PC-3 (cell line): ENCODE measurements around the gene BAIAP2L1. TPM values are rescaled to one million over a fixed set of nuclear protein-coding genes. Genes with fewer than 3 reads are reported as not detected.
"Not testable (repeated sequence)": the region's sequence is repeated elsewhere in the genome, so short reads cannot be mapped to it uniquely, and the experiment has no call there.

Experiments used
- ATAC-seq: fragments of 200-7000 bp; cut with Tn5 transposase; 2 replicates; pipeline ENCODE4 v1.9.1; 2020; ENCODE audit warnings: mild to moderate bottlenecking, moderate library complexity
- BruUV-seq: library from RNA; stranded (reverse); fragments of 400-500 nt; replicated peaks from 2 replicates; lab custom pipeline; 2021; lab: Mats Ljungman, UMichigan
- CTCF ChIA-PET: fragments of 300-600 bp; sonication (Branson Sonifier 250); formaldehyde crosslinking; loops from one replicate; lab custom pipeline; 2022; ENCODE audit warnings: antibody characterized with exemption; lab: Charles Lee
- POLR2A ChIA-PET: fragments of 300-600 bp; sonication (Branson Sonifier 250); formaldehyde crosslinking; loops from one replicate; lab custom pipeline; 2022; ENCODE audit warnings: antibody characterized with exemption; ENCODE audit not compliant: unreplicated experiment; lab: Charles Lee
- DNase-seq: peaks from one replicate; pipeline ENCODE4 v3.0.0-alpha.2; 2015
- H2AFZ ChIP-seq: fragments of 300-600 bp; sonication (generic); 2 replicates; pipeline ENCODE4 v1.6.0; 2016; ENCODE audit warnings: antibody characterized with exemption, low read length
- H3F3A ChIP-seq: fragments of 300-600 bp; sonication (generic); one replicate; pipeline ENCODE4 v1.6.0; 2017; ENCODE audit warnings: antibody characterized with exemption, low read length, control low read depth, mild to moderate bottlenecking; ENCODE audit not compliant: unreplicated experiment
- H3K27ac ChIP-seq: fragments of 300-600 bp; sonication (generic); 2 replicates; pipeline ENCODE4 v1.5.1; 2016; ENCODE audit warnings: mild to moderate bottlenecking, low read length
- H3K27me3 ChIP-seq: fragments of 300-600 bp; sonication (generic); 2 replicates; pipeline ENCODE4 v1.6.1; 2016; ENCODE audit warnings: low read length, mixed read lengths
- H3K36me3 ChIP-seq: fragments of 300-600 bp; sonication (generic); 2 replicates; pipeline ENCODE4 v1.6.1; 2016; ENCODE audit warnings: low read depth, mixed run types, low read length, mixed read lengths
- H3K4me1 ChIP-seq: fragments of 300-600 bp; sonication (generic); 2 replicates; pipeline ENCODE4 v1.5.1; 2016; ENCODE audit warnings: low read length; ENCODE audit not compliant: insufficient read depth
- H3K4me2 ChIP-seq: fragments of 300-600 bp; sonication (generic); 2 replicates; pipeline ENCODE4 v1.6.0; 2016; ENCODE audit warnings: low read length
- H3K4me3 ChIP-seq: fragments of 300-600 bp; sonication (generic); 2 replicates; pipeline ENCODE4 v1.5.1; 2016; ENCODE audit warnings: mild to moderate bottlenecking, low read length, mixed read lengths
- H3K79me2 ChIP-seq: fragments of 300-600 bp; sonication (generic); 2 replicates; pipeline ENCODE4 v1.6.1; 2017; ENCODE audit warnings: low read length, mixed read lengths
- H3K9ac ChIP-seq: fragments of 300-600 bp; sonication (generic); 2 replicates; pipeline ENCODE4 v1.6.0; 2016; ENCODE audit warnings: mild to moderate bottlenecking, low read length
- H3K9me2 ChIP-seq: fragments of 300-600 bp; sonication (generic); replicated peaks from 2 replicates; pipeline ENCODE4 v1.6.1; 2016; ENCODE audit warnings: mixed run types, low read length, mixed read lengths
- H3K9me3 ChIP-seq: fragments of 300-600 bp; sonication (generic); 2 replicates; pipeline ENCODE4 v1.6.1; 2016; ENCODE audit warnings: low read length, mixed read lengths
- H4K20me1 ChIP-seq: fragments of 300-600 bp; sonication (generic); 2 replicates; pipeline ENCODE4 v1.6.1; 2016; ENCODE audit warnings: low read length, mixed read lengths
- CTCF ChIP-seq: fragments of 300-600 bp; sonication (generic); conservative IDR thresholded peaks from 2 replicates; pipeline ENCODE4 v1.5.1; 2017; ENCODE audit warnings: antibody characterized with exemption, low read depth, mild to moderate bottlenecking, low read length
- EZH2 ChIP-seq: fragments of 300-600 bp; sonication (generic); IDR thresholded peaks from one replicate; pipeline ENCODE4 v1.6.1; 2017; ENCODE audit warnings: antibody characterized with exemption, mild to moderate bottlenecking, low read length; ENCODE audit not compliant: unreplicated experiment
- EZH2phosphoT487 ChIP-seq: fragments of 300-600 bp; sonication (generic); IDR thresholded peaks from 2 replicates; pipeline ENCODE4 v1.6.1; 2018; ENCODE audit warnings: mild to moderate bottlenecking, antibody characterized with exemption, low read length, borderline replicate concordance
- intact Hi-C: fragments of 100-400 bp; cut with micrococcal nuclease; formaldehyde crosslinking; loops from 2 replicates; pipeline ENCODE4 v1.9.0; 2023
- total RNA-seq: library from RNA; depleted of rRNA; stranded (reverse); fragments of >200 nt; gene quantifications from 2 replicates; pipeline ENCODE4 v1.2.3, GENCODE V29; 2014

Gene BAIAP2L1
- total RNA-seq, 1 experiment from 2014 or later: 18.9 TPM

DNA sequence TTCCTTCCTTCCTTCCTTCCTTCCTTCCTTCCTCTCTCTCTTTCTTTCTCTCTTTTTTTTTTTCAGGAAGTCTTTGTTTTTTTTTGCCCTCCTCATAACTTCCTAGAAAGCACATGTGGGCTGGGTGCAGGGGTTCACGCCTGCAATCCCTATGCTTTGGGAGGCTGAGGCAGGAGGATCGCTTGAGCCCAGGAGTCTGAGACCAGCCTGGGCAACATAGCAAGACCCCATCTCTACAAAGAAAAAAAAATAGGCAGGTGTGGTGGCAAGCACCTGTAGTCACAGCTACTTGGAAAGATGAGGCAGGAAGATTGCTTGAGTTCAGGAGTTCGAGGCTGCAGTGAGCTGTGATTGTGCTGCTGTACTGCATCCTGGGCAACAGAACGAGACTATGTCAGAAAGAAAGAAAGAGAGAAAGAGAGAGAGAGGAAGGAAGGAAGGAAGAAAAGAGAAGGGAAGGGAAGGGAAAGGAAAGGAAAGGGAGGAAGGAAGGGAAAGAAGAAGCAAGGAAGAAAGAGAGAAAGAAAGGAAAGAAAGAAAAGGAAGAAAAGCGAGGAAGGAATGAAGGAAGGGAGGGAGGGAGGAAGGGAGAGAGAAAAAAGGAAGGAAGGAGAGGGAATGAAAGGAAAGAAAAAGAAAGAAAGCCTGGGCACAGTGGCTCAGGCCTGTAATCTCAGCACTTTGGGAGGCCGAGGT lies 13.5 kb upstream of the BAIAP2L1 start:
- ATAC-seq (no peak), DNase-seq (no peak)
- Histone ChIP-seq H3K9me3 (no peaks in the 10 kb centered on the region), H3K79me2 (no peaks in the 10 kb centered on the region), H3K4me3 (no peak overlapping the region), H3K36me3 (no peaks in the 10 kb centered on the region), H3F3A (no peaks in the 10 kb centered on the region), H3K4me1 (peaks cover 34% of the 10 kb centered on the region), H2AFZ (no peak overlapping the region), H4K20me1 (no peaks in the 10 kb centered on the region), H3K27me3 (no peaks in the 10 kb centered on the region), H3K27ac (no peak overlapping the region), H3K9me2 (no peaks in the 10 kb centered on the region), H3K4me2 (no peak overlapping the region), H3K9ac (no peak overlapping the region)
- CTCF ChIA-PET: interaction anchor here (0.7 kb wide), 1 partner anchor 332 kb away, joined by 5 read pairs; no protein-coding TSS in a partner anchor
- intact Hi-C loops: no loop called here
- POLR2A ChIA-PET: no interaction called here
- TF ChIP-seq EZH2phosphoT487: no peak
- no TSS peak for BruUV-seq

- BruUV-seq, H3F3A ChIP-seq, H3K9me2 ChIP-seq, H3K4me2 ChIP-seq, H3K36me3 ChIP-seq, H2AFZ ChIP-seq, CTCF ChIA-PET, H3K27ac ChIP-seq, H3K9me3 ChIP-seq, ATAC-seq, H3K4me3 ChIP-seq, H3K79me2 ChIP-seq, H4K20me1 ChIP-seq, H3K9ac ChIP-seq, H3K27me3 ChIP-seq, intact Hi-C loops, DNase-seq, POLR2A ChIA-PET: not testable (repeated sequence)
- H3K4me1 ChIP-seq: peaks cover 34% of the 10 kb centered on the region
- 0 out of 2 replicates have a peak, but pooled peaks have one; percentile 12 for TF ChIP-seq CTCF
Measured at GRCh38 chr7:98413655-98414054, 12.8 kb upstream of the BAIAP2L1 start.

DNA sequence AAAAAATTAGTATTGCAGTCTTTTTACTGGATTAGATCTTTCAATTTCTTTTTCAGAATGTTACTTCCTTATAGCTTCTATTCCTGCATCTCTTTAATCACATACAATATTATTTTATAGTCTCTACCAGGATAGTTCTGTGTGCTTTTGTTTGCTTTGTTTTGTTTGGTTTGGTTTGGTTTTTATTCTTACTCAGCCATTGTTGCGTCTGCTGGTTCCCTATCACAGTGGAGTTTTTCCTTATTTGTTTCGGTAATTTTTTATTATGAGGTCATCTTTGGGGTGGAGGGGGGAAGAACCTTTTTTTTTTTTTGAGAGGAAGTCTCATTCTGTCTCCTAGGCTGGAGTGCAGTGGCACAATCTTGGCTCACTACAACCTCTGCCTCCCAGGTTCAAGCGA lies 9.0 kb upstream of the BAIAP2L1 start:
- peaks cover 16% of the 10 kb centered on the region for H3K4me1 ChIP-seq
- no peaks in the 10 kb centered on the region for H3K27me3 ChIP-seq
- H3K36me3 ChIP-seq: no peaks in the 10 kb centered on the region
- H3K4me3 ChIP-seq: no peak overlapping the region
- no peak overlapping the region for H2AFZ ChIP-seq
- H3K79me2 ChIP-seq: no peaks in the 10 kb centered on the region
- no peak for TF ChIP-seq EZH2
- no peak for TF ChIP-seq CTCF
- no peak for TF ChIP-seq EZH2phosphoT487
- peak overlapping the region; percentile 79 for H3K27ac ChIP-seq
- no peaks in the 10 kb centered on the region for H3F3A ChIP-seq
- ATAC-seq (peak; percentile 97), DNase-seq (peak; percentile 62)
- no TSS peak for BruUV-seq
- peak overlapping the region; percentile 50; the same call in 1 of the 2 replicates for H3K9ac ChIP-seq
- no peaks in the 10 kb centered on the region for H3K9me3 ChIP-seq
- ChIA-PET POLR2A (interaction anchor here (0.5 to 1.2 kb wide), 4 partner anchors 9 to 32 kb away, joined by 3 to 10 read pairs (median 4); partner anchors contain the start of gene BAIAP2L1), CTCF (interaction anchor here (0.5 to 1.3 kb wide), 3 partner anchors 9 to 50 kb away, joined by 3 to 11 read pairs (median 7); partner anchors contain the start of gene BAIAP2L1)
- H4K20me1 ChIP-seq: no peaks in the 10 kb centered on the region
- intact Hi-C loops: loop anchor here (1.0 kb wide), 1 partner anchor 9 kb away; no protein-coding TSS in a partner anchor
- H3K4me2 ChIP-seq: peak overlapping the region; percentile 33; the same call in 1 of the 2 replicates
- H3K9me2 ChIP-seq: no peaks in the 10 kb centered on the region

DNA sequence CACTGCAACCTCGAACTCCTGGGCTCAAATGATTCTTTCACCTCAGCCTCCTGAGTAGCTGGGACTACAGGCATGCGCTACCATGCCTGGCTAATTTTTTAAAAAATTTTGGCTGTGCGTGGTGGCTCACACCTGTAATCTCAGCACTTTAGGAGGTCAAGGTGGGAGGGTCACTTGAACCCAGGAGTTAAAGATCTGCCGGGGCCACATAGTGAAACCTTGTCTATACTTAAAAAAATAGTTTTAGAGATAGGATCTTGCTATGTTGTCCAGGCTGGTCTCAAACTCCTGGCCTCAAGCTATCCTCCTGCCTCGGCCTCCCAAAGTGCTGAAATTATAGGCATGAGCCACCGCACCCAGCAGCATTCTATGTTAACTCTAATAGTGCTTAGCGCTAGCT lies 7.3 kb upstream of the BAIAP2L1 start:
- H3K9ac ChIP-seq, H2AFZ ChIP-seq, H4K20me1 ChIP-seq, H3F3A ChIP-seq, POLR2A ChIA-PET, intact Hi-C loops, H3K79me2 ChIP-seq, H3K4me3 ChIP-seq, DNase-seq, BruUV-seq, ATAC-seq, CTCF ChIA-PET, H3K27me3 ChIP-seq, H3K36me3 ChIP-seq, H3K27ac ChIP-seq, H3K4me2 ChIP-seq, H3K9me3 ChIP-seq, H3K9me2 ChIP-seq: not testable (repeated sequence)
- peaks cover 16% of the 10 kb centered on the region for H3K4me1 ChIP-seq
